ENCODE data around the gene WDR1.

The WDR1 gene

GRCh38 chr4:10086506-10087120, 30.0 kb downstream of the WDR1 start:
- H3K9ac ChIP-seq, result no peak overlapping the region
- no peaks in the 10 kb centered on the region for H3K36me3 ChIP-seq (ENCODE audit: control insufficient read depth, insufficient read depth, low read length)
- TF ChIP-seq, protein P1, sequence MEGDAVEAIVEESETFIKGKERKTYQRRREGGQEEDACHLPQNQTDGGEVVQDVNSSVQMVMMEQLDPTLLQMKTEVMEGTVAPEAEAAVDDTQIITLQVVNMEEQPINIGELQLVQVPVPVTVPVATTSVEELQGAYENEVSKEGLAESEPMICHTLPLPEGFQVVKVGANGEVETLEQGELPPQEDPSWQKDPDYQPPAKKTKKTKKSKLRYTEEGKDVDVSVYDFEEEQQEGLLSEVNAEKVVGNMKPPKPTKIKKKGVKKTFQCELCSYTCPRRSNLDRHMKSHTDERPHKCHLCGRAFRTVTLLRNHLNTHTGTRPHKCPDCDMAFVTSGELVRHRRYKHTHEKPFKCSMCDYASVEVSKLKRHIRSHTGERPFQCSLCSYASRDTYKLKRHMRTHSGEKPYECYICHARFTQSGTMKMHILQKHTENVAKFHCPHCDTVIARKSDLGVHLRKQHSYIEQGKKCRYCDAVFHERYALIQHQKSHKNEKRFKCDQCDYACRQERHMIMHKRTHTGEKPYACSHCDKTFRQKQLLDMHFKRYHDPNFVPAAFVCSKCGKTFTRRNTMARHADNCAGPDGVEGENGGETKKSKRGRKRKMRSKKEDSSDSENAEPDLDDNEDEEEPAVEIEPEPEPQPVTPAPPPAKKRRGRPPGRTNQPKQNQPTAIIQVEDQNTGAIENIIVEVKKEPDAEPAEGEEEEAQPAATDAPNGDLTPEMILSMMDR (IDR thresholded peaks at IDR 0.05), result no peak
- no peak overlapping the region for H2AFZ ChIP-seq
- H3K4me1 ChIP-seq, result no peaks in the 10 kb centered on the region
- no peaks in the 10 kb centered on the region for H3K79me2 ChIP-seq
- no peak overlapping the region for H3K4me3 ChIP-seq (ENCODE audit: low read depth, low read length)
- H3K9me3 ChIP-seq (ENCODE audit: control insufficient read depth, low read length), result no peaks in the 10 kb centered on the region
- H3K4me2 ChIP-seq (ENCODE audit: low read length), result no peak overlapping the region
- H3K27ac ChIP-seq, result no peak overlapping the region
- H3K27me3 ChIP-seq (ENCODE audit: control insufficient read depth, insufficient read depth, low read length), result no peaks in the 10 kb centered on the region

DNA sequence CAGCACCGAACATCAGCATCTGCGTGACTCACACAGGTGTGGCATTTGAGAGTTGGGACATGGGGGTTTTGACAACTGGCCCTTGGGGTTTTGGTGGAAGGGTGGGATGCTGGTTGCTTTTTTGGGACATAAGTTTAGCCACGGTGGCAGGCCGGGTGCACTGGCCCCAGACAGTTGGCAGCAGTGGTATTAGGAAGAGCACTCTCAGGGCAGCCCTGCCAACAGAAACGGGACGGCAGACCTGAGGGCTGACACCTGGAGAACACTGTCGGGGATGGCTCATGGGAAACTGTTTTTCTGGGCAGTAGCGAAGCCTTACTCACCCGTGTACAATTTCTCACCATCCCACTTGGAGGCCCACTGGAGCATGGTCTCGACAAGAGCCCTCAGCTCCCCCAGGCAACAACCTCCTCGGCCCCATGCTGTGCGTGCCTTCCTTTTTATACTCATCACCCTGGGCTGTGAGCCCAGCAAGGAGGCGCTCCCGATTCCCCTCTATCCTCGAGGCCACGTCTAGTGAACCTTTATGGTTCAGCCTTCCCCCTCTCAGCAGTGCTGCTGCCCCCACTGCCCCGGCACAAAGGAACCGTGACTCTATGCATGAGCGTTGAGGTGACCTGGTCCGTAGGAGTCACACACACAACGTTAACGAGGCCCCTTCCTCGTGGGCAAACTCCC, 30.6 kb downstream of the WDR1 start:
- Histone ChIP-seq H3K27me3 (ENCODE audit: control insufficient read depth, insufficient read depth, low read length) (no peaks in the 10 kb centered on the region), H3K9ac (no peak overlapping the region), H3K4me2 (ENCODE audit: low read length) (no peak overlapping the region), H3K9me3 (ENCODE audit: control insufficient read depth, low read length) (no peaks in the 10 kb centered on the region), H3K4me1 (no peaks in the 10 kb centered on the region), H3K36me3 (ENCODE audit: control insufficient read depth, insufficient read depth, low read length) (no peaks in the 10 kb centered on the region), H3K79me2 (no peaks in the 10 kb centered on the region), H3K27ac (no peak overlapping the region), H3K4me3 (ENCODE audit: low read depth, low read length) (no peak overlapping the region), H2AFZ (no peak overlapping the region)
- TF ChIP-seq, protein P1 (IDR thresholded peaks at IDR 0.05), result no peak

DNA sequence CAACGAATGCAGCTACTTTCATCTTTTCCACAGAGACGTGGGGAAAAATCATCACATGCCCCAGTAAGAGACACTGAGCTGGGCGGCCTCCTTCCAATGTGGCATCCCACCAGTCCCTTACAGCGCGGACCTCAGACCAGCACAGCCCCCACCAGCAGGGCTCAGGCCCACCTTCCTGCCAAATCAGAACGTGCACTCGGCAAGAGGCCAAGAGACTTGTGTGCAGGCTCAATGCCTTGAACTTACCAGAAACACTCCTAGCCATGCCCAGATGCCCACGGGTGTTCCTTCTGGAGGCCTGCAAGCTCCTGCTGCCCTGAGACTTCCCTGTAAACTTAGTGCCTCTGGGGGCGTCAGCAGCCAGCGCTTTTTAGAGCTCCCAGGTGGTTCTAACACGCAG, 31.2 kb downstream of the WDR1 start:
- TF ChIP-seq, protein P1 (IDR thresholded peaks at IDR 0.05), result no peak
- Histone ChIP-seq H2AFZ (no peak overlapping the region), H3K4me2 (ENCODE audit: low read length) (no peak overlapping the region), H3K27ac (no peak overlapping the region), H3K36me3 (ENCODE audit: control insufficient read depth, insufficient read depth, low read length) (no peaks in the 10 kb centered on the region), H3K9me3 (ENCODE audit: control insufficient read depth, low read length) (no peaks in the 10 kb centered on the region), H3K9ac (no peak overlapping the region), H3K79me2 (no peaks in the 10 kb centered on the region), H3K4me3 (ENCODE audit: low read depth, low read length) (no peak overlapping the region), H3K4me1 (no peaks in the 10 kb centered on the region), H3K27me3 (ENCODE audit: control insufficient read depth, insufficient read depth, low read length) (no peaks in the 10 kb centered on the region)

GRCh38 chr4:10084651-10085358, 31.8 kb downstream of the WDR1 start:
- H3K36me3 ChIP-seq (ENCODE audit: control insufficient read depth, insufficient read depth, low read length), result no peaks in the 10 kb centered on the region
- H3K4me1 ChIP-seq, result no peaks in the 10 kb centered on the region
- H3K9me3 ChIP-seq (ENCODE audit: control insufficient read depth, low read length), result no peaks in the 10 kb centered on the region
- no peaks in the 10 kb centered on the region for H3K27me3 ChIP-seq (ENCODE audit: control insufficient read depth, insufficient read depth, low read length)
- H3K27ac ChIP-seq, result no peak overlapping the region
- TF ChIP-seq, protein P1 (IDR thresholded peaks at IDR 0.05), result no peak
- no peak overlapping the region for H3K4me2 ChIP-seq (ENCODE audit: low read length)
- no peaks in the 10 kb centered on the region for H3K79me2 ChIP-seq
- H2AFZ ChIP-seq, result no peak overlapping the region
- no peak overlapping the region for H3K9ac ChIP-seq
- H3K4me3 ChIP-seq (ENCODE audit: low read depth, low read length), result no peak overlapping the region
